WERI-Rb-1 (cell line): Measurements from ENCODE around the gene SSU72.

Source experiments
- DNase-seq: peaks from one replicate; pipeline ENCODE4 v3.0.0-alpha.2; 2020
- H3K27ac ChIP-seq: fragments of 250-450 bp; sonication (Bioruptor Pico); 2 replicates; pipeline ENCODE4 v1.5.1; 2020; ENCODE audit warnings: mild to moderate bottlenecking, moderate library complexity
- H3K27me3 ChIP-seq: fragments of 250-450 bp; sonication (Bioruptor Pico); 2 replicates; pipeline ENCODE4 v1.5.1; 2021; ENCODE audit warnings: mild to moderate bottlenecking, low read depth, moderate library complexity; ENCODE audit not compliant: insufficient read depth, severe bottlenecking
- H3K36me3 ChIP-seq: fragments of 250-450 bp; sonication (Bioruptor Pico); 2 replicates; pipeline ENCODE4 v1.5.1; 2020; ENCODE audit warnings: mild to moderate bottlenecking, moderate library complexity
- H3K4me3 ChIP-seq: 2 replicates; pipeline ENCODE4 v1.5.1; 2011; ENCODE audit warnings: low read depth, mild to moderate bottlenecking, control low read depth, low read length
- H3K9me3 ChIP-seq: fragments of 250-450 bp; sonication (Bioruptor Pico); 2 replicates; pipeline ENCODE4 v1.5.1; 2021; ENCODE audit warnings: mild to moderate bottlenecking, moderate library complexity; ENCODE audit not compliant: severe bottlenecking
- TF ChIP-seq, protein P1 (sequence below): IDR thresholded peaks from 2 replicates; pipeline ENCODE4 v1.5.1; 2011; ENCODE audit warnings: low read depth, mild to moderate bottlenecking, control low read depth, inconsistent platforms, low read length

Gene SSU72

DNA sequence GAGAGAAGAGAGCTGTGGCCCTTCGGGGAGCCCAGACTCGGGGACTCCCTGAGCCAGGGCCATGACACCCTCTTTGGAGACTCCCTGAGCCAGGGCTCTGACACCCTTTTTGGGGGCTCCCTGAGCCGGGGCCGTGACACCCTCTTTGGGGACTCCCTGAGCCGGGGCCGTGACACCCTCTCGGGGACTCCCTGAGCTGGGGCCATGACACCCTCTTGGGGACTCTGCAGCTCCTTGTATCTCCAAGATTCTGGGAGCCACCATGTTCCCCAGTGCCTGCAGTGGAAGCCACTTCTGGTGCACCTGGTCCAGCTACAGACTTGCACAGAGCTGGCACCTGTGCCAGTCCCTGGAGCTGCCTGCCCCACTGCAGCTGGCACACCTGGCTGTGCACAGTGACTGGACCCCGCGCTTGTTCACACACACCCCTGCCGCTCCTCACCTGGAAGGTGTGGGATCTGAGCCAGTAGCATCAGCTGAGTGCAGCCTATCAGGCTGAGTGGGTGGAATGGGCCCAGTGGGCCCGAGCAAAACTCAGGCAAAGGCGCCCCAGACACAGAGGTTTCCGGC, 3.8 kb upstream of the SSU72 start:
- no peak for DNase-seq
- Histone ChIP-seq H3K4me3 (no peak overlapping the region), H3K27ac (no peak overlapping the region), H3K36me3 (peaks cover 4% of the 10 kb centered on the region), H3K9me3 (no peaks in the 10 kb centered on the region), H3K27me3 (no peaks in the 10 kb centered on the region)
- TF ChIP-seq, protein P1, sequence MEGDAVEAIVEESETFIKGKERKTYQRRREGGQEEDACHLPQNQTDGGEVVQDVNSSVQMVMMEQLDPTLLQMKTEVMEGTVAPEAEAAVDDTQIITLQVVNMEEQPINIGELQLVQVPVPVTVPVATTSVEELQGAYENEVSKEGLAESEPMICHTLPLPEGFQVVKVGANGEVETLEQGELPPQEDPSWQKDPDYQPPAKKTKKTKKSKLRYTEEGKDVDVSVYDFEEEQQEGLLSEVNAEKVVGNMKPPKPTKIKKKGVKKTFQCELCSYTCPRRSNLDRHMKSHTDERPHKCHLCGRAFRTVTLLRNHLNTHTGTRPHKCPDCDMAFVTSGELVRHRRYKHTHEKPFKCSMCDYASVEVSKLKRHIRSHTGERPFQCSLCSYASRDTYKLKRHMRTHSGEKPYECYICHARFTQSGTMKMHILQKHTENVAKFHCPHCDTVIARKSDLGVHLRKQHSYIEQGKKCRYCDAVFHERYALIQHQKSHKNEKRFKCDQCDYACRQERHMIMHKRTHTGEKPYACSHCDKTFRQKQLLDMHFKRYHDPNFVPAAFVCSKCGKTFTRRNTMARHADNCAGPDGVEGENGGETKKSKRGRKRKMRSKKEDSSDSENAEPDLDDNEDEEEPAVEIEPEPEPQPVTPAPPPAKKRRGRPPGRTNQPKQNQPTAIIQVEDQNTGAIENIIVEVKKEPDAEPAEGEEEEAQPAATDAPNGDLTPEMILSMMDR: no peak

- Histone ChIP-seq H3K27me3 (no peaks in the 10 kb centered on the region), H3K36me3 (peaks cover 9% of the 10 kb centered on the region), H3K9me3 (no peaks in the 10 kb centered on the region), H3K4me3 (no peak overlapping the region), H3K27ac (no peak overlapping the region)
- TF ChIP-seq, protein P1: no peak
- no peak for DNase-seq
Observed at GRCh38 chr1:1577367-1578011, 2.8 kb upstream of the SSU72 start.

DNA sequence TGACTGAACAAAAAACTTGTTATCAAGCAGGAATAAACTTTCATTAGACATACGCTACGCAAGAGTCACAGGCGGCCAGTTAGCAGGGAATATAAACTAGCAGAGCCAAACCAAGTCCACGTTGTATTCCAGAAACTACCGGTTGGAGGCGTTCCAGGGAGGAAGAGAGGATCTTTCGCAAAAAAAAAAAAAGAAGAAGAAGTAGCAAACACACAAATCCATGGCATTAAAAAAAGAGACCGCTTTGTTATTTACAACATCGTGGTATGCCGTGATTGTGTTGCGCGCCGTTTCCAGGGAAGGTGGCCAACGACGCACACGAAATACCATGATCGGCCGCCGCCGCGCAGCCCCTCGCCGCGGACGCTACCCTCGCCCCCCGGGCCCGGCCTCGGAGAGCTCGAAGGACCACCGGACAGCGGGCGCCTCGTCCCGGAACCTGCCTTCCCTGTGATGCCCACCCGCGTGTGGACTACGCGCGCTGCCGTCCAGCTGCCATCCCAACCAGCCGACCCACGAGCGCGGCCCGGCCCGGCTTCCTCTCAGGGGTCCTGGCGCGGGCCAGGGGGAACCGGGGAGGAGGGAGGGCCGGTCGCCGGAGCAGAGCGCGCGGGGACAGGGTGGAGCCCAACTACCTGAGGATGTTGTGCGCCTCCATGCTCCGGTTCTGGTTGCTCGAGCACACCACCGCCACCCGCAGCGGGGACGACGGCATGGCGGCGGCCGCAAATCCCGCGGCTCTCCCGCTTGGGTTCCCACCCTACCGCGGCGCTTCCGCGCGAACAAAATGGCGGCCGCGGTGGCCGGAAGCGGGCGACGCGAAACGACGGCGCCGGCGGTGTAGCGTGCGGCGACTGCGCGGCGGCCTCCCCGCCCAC, 581 bp downstream of the SSU72 start:
- Histone ChIP-seq H3K27me3 (no peaks in the 10 kb centered on the region), H3K27ac (peak overlapping the region; percentile 88), H3K4me3 (peak overlapping the region; percentile 84), H3K9me3 (no peaks in the 10 kb centered on the region), H3K36me3 (peaks cover 29% of the 10 kb centered on the region)
- TF ChIP-seq, protein P1: peak; percentile 44
- peak; percentile 46 for DNase-seq

- no peak for DNase-seq
- TF ChIP-seq, protein P1: no peak
- Histone ChIP-seq H3K27ac (no peak overlapping the region), H3K4me3 (no peak overlapping the region), H3K27me3 (no peaks in the 10 kb centered on the region), H3K36me3 (peaks cover 50% of the 10 kb centered on the region), H3K9me3 (no peaks in the 10 kb centered on the region)
Observed at GRCh38 chr1:1569341-1569740, 5.3 kb downstream of the SSU72 start.

DNA sequence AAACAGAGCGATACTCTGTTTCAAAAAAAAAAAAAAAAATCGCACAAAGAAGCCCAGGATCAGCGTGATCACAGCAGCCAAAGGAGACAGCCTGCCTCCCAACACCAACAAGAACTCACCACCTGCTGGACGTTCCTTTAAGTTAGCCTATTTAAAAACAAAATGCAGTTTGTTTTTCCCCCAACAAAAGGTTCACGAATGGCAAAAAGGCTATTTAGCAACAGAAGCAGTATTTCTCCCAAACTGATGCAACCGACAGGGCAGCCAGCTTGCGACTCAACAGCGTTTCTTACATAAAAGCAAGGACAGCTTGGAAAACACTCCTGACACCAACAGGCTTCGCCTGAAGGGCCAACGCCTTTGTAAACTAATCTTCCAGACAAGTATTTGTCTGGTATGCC, 6.8 kb downstream of the SSU72 start:
- DNase-seq: no peak
- H3K4me3 ChIP-seq: no peak overlapping the region
- H3K36me3 ChIP-seq: peaks cover 60% of the 10 kb centered on the region
- no peak overlapping the region for H3K27ac ChIP-seq
- H3K9me3 ChIP-seq: no peaks in the 10 kb centered on the region
- TF ChIP-seq, protein P1: no peak
- H3K27me3 ChIP-seq: no peaks in the 10 kb centered on the region
